ENCODE measurements around the gene THEM5.
"Not testable (repeated sequence)": the region's sequence is repeated elsewhere in the genome, so short reads cannot be mapped to it uniquely, and the experiment has no call there.

The THEM5 gene

DNA sequence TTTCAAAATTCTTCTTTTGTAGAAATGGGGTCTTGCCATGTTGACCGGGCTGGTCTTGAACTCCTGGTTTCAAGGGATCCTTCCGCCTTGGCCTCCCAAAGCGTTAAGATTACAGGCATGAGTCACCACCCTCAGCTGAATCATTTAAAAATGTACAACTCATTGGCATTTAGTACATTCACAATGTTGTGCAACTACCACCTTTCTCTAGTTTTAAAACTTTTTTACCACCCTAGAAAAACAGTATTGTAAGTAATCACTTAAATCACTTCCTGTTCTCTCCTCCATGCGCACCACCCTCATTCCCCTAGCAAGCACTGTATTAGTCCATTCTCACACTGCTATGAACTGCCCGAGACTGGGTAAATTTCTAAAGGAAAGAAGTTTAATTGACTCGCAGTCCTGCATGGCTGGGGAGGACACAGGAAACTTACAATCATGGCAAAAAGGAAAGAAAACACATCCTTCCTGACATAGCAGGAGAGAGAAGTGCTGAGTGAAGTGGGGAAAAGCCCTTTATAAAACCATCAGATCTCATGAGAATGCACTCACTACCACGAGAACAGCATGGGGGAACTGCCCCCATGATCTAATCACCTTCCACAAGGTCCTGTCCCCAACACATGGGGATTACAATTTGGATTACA, 14.4 kb upstream of the THEM5 start:
- DNase-seq (ENCODE audit: low read depth in 2 of 2), result peak in 1 of 2 donors; percentile 4

DNA sequence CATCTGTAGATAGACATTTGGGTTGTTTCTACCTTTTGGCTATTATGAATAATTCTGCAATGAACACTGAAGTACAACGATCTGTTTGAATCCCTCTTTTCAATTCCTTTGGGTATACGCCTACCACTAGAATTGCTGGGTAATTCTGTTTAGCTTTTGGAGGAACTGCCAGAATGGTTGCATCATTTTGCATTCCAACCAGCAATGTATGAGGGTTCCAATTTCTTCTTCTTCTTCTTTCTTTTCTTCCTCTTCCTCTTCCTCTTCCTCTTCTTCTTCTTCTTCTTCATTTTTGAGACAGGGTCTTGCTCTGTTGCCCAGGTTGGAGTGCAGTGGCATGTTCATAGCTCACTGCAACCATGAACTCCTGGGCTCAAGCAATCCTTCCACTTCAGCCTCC, 13.8 kb upstream of the THEM5 start:
- no peak for DNase-seq (ENCODE audit: low read depth in 2 of 2)

DNA sequence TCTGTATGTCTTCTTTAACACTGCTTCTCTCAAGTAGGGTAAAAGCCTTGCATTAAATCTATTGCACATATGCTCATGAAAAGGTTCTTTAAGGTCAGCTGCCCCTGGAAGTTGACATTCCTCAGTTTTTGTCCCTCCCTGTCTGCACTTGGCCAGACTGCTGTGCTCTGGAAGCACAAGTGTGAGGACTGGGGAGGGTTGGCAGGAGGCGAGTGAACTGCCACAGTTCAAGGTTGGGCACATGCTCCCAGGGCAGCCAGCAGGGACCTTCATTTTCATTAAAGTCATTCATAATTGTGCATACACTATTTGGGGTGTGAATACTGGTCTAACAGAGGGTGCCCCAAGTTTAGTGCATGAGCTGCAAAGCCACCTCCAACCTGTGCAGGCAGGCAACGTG, 10.9 kb upstream of the THEM5 start:
- no peak for DNase-seq (ENCODE audit: low read depth in 2 of 2)

DNA sequence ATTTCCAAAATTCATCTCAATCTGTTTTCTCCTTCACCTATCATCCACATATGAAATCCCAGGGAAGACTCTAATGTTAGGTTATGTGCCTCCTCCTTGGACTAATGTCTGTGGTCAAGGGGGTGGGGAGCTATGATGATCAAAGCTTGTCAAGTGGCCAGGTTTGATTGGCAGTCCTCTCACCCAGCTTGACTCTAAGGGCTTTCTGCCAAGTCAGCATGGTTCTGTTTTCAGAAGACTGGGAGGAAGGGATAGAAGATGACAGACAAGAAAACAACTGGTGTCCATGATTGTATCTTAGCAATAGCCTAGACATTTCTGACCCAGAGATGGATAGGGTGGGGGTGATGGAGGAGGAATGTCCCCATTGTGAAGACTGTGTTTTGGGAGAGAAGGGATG, 9.1 kb upstream of the THEM5 start:
- no peak for DNase-seq (ENCODE audit: low read depth in 2 of 2)

GRCh38 chr1:151860504-151861187, 7.1 kb upstream of the THEM5 start:
- no peak for DNase-seq (ENCODE audit: low read depth in 2 of 2)

DNA sequence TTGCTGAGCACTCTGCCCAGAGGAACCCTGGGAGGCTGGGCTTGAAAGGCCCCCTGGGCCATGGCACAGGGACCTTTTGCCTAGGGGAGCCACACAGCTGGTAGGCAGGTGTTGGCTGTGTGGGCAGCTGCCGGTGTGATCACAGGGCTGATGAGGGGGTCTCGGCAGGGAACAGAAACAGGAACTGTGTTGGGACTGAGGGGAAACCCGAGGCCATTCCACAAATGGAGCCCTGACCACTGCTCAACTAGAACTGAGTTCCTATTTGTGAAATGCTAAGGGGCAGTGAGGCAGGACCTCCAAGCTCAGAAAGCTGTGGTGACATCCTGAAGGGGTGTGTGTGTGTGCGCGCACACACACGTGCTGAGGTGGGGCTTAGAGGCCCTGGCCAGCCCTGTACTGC, 6.4 kb upstream of the THEM5 start:
- DNase-seq (ENCODE audit: low read depth in 2 of 2), result no peak

- no peak for DNase-seq (ENCODE audit: low read depth in 2 of 2)
Observed at GRCh38 chr1:151858886-151859665, 5.6 kb upstream of the THEM5 start.

DNA sequence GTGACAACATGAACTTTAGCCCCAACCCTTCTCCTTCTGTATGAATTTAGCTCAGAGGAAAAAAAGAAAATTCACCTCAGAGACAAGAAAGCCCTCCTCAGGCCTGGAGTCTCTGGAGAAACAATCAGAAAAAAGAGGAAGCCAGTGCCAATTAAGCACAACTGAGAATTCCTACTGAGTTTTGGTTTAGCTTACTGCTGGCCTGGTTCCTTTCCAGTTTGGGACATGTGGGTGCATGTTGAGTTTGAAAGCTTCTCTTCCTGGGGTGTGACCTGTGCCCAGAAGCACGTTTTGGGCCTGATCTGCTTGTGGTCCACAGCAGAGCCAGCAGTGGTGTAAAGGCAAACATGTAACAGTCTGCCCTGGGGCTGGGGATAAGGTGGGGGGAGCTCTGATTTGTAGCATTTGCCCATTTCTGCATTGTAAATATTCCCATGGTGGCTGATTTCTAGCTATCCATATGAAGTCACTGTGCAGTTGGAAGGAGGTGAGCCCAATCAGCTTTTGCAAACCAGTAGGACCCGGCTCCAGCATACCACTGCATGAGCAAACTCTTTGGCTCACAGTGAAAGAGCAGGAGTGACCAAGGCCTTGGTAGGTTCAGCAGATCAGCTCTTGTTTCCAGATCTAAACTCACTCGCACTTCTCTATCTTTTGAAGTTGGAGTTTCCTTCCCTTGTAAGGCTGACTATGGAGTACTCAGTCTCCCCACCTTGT, 4.7 kb upstream of the THEM5 start:
- no peak for DNase-seq (ENCODE audit: low read depth in 2 of 2)

- no peak for DNase-seq (ENCODE audit: low read depth in 2 of 2)
Observed at GRCh38 chr1:151855933-151856332, 2.4 kb upstream of the THEM5 start.

DNA sequence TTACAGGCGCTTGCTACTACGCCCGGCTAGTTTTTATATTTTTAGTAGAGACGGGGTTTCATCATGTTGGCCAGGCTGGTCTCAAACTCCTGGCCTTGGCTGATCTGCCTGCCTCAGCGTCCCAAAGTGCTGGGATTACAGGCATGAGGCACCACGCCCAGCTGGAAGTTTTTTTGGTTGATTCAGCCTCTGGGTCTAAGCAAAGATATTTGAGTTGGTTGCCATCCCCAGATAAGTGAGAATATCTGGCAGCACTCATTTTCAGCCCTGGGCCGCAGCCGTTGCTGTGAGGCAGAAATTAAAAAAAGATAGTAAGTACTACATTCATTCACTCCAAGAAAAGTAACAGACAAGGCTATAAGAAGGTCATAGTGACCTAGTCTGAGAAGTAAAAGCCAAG, 2.0 kb upstream of the THEM5 start:
- DNase-seq (ENCODE audit: low read depth in 2 of 2), result not testable (repeated sequence)

- no peak for DNase-seq (ENCODE audit: low read depth in 2 of 2)
Observed at GRCh38 chr1:151854658-151855057, 1.1 kb upstream of the THEM5 start.

GRCh38 chr1:151852733-151853132, 779 bp downstream of the THEM5 start:
- DNase-seq (ENCODE audit: low read depth in 2 of 2), result no peak

- no peak for DNase-seq (ENCODE audit: low read depth in 2 of 2)
Observed at GRCh38 chr1:151851886-151852285, 1.6 kb downstream of the THEM5 start.

DNA sequence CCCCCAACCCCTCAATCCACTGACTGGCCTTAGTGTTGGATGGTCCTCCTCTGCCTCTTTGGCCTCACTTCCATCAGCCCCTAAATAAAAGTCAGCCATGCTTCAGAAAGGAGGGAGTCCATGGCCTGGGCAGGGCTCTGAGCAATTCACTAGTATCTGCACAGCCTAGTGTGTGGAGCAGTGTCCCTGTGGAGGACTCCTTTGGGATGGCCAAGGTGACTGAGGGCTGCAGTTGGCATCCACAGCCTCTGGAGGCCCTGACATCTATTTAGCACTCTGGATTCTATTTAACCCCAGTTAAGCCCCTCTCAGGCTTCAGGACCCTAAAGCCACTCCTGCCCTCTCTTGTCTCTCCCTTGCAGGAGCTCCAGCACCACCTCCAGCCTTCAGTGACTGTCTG, 3.6 kb downstream of the THEM5 start:
- DNase-seq (ENCODE audit: low read depth in 2 of 2), result no peak

- no peak for DNase-seq (ENCODE audit: low read depth in 2 of 2)
Observed at GRCh38 chr1:151849126-151849525, 4.4 kb downstream of the THEM5 start.

GRCh38 chr1:151847867-151848596, 5.5 kb downstream of the THEM5 start:
- DNase-seq (ENCODE audit: low read depth in 2 of 2), result no peak

- no peak for DNase-seq (ENCODE audit: low read depth in 2 of 2)
Observed at GRCh38 chr1:151846686-151847237, 6.8 kb downstream of the THEM5 start.

GRCh38 chr1:151846062-151846568, 7.4 kb downstream of the THEM5 start:
- no peak for DNase-seq (ENCODE audit: low read depth in 2 of 2)

GRCh38 chr1:151843398-151843797, 10.1 kb downstream of the THEM5 start:
- DNase-seq (ENCODE audit: low read depth in 2 of 2), result no peak

GRCh38 chr1:151841141-151841540, 12.4 kb downstream of the THEM5 start:
- DNase-seq (ENCODE audit: low read depth in 2 of 2), result no peak

- no peak for DNase-seq (ENCODE audit: low read depth in 2 of 2)
Observed at GRCh38 chr1:151840421-151840820, 13.1 kb downstream of the THEM5 start.
